ENCODE measurements around the gene OR11H1. TPM values are rescaled to one million over a fixed set of nuclear protein-coding genes. Genes with fewer than 3 reads are reported as not detected.

OR11H1 gene, protein sequence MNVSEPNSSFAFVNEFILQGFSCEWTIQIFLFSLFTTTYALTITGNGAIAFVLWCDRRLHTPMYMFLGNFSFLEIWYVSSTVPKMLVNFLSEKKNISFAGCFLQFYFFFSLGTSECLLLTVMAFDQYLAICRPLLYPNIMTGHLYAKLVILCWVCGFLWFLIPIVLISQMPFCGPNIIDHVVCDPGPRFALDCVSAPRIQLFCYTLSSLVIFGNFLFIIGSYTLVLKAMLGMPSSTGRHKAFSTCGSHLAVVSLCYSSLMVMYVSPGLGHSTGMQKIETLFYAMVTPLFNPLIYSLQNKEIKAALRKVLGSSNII
- total RNA-seq: not detected in 2 replicates

DNA sequence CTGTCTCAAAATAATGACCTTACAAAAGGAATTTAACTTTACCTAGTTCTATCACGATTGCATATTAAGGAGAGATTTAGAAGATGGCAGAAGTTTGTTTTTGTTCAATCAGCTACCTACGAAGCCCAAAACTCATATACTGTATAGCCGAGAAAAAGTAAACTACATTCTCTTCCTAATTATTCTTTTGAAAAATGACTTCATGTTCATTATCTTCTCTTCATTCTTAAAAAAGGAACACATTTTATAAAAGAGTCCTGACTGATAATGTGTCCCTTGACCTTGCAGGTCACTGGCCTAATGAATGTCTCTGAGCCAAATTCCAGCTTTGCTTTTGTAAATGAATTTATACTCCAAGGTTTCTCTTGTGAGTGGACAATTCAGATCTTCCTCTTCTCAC is at the start of gene OR11H1:
Gene OR11H1 (plus strand): TSS at position 301 of the 400 bp plus-strand sequence. CDS start 0 bp downstream, at position 301.

Other genes starting within 250 kb of the OR11H1 start
- not detected in 2 replicates for gene POTEH, start 161.8 kb downstream of the OR11H1 start, total RNA-seq